ENCODE results near the gene YIF1B. TPM values are rescaled to one million over a fixed set of nuclear protein-coding genes. Genes with fewer than 3 reads are reported as not detected.

Gene YIF1B
- polyA plus RNA-seq, 1 donor (not counting 4 experiments of a cell fraction or from before 2014, with no cell fraction given) = 38.1 TPM

- Histone ChIP-seq H3K9me1 (ENCODE audit: control insufficient read depth, extremely low read depth, insufficient read depth, low read length) (no peaks in the 10 kb centered on the region), H3K27ac (ENCODE audit: control insufficient read depth, insufficient read depth, low read length) (peak within 1 kb of the TSS; percentile 98), H3K79me2 (ENCODE audit: control insufficient read depth, insufficient read depth, low read length) (peaks cover 22% of the 10 kb centered on the region), H3K4me2 (ENCODE audit: control insufficient read depth, extremely low read depth, insufficient read depth, low read depth, low read length) (peak within 1 kb of the TSS; percentile 100), H3K36me3 (ENCODE audit: control insufficient read depth in 2 of 2, extremely low read depth in 1 of 2, insufficient read depth in 2 of 2, low read length in 2 of 2) (peaks cover 6 to 26% of the 10 kb centered on the region in 2 experiments), H2AFZ (ENCODE audit: control insufficient read depth, low read length) (no peak within 1 kb of the TSS), H3K4me3 (ENCODE audit: control insufficient read depth in 2 of 3, extremely low read depth in 1 of 3, insufficient read depth in 2 of 3, low read depth in 1 of 3, low read length in 3 of 3) (peak within 1 kb of the TSS; percentile 64 to 92 (median 90)), H4K20me1 (ENCODE audit: control insufficient read depth, extremely low read depth, insufficient read depth, low read length) (no peaks in the 10 kb centered on the region), H3K9ac (ENCODE audit: control insufficient read depth, extremely low read depth, insufficient read depth, low read length) (peak within 1 kb of the TSS; percentile 98), H3K4me1 (ENCODE audit: control insufficient read depth, extremely low read depth, insufficient read depth, low read length) (peaks cover 40% of the 10 kb centered on the region), H3K9me3 (ENCODE audit: control insufficient read depth, low read depth, low read length) (no peaks in the 10 kb centered on the region), H3K27me3 (ENCODE audit: control insufficient read depth, extremely low read depth, insufficient read depth, low read length) (no peaks in the 10 kb centered on the region)
- TF ChIP-seq EZH2 (IDR thresholded peaks at IDR 0.05; ENCODE audit: low read length) = no peak
- FAIRE-seq (peak; percentile 89), DNase-seq (ENCODE audit: low read depth, low spot score) (peak; percentile 91)
- dilution Hi-C loops (cut with MboI; ENCODE audit: extremely low pct_ligation_motif_present, low sequenced_read_pairs) = no loop called here
Measured at GRCh38 chr19:38303517-38304351, 12.0 kb downstream of the YIF1B start, which contains the start of gene C19orf33. Gene C19orf33 (plus strand): TSS chr19:38304251. CDS start chr19:38304262, 11 bp downstream.

GRCh38 chr19:38298821-38299680 is 16.7 kb downstream of the YIF1B start:
- Histone ChIP-seq H3K27ac (ENCODE audit: control insufficient read depth, insufficient read depth, low read length) (no peak overlapping the region), H2AFZ (ENCODE audit: control insufficient read depth, low read length) (no peak overlapping the region), H3K36me3 (ENCODE audit: control insufficient read depth in 2 of 2, extremely low read depth in 1 of 2, insufficient read depth in 2 of 2, low read length in 2 of 2) (peaks cover 5 to 6% of the 10 kb centered on the region in 2 experiments), H3K9me1 (ENCODE audit: control insufficient read depth, extremely low read depth, insufficient read depth, low read length) (no peaks in the 10 kb centered on the region), H3K79me2 (ENCODE audit: control insufficient read depth, insufficient read depth, low read length) (peaks cover 6% of the 10 kb centered on the region), H3K9ac (ENCODE audit: control insufficient read depth, extremely low read depth, insufficient read depth, low read length) (no peak overlapping the region), H3K4me3 (ENCODE audit: control insufficient read depth in 2 of 3, extremely low read depth in 1 of 3, insufficient read depth in 2 of 3, low read depth in 1 of 3, low read length in 3 of 3) (no peak overlapping the region), H3K4me1 (ENCODE audit: control insufficient read depth, extremely low read depth, insufficient read depth, low read length) (peaks cover 53% of the 10 kb centered on the region), H3K27me3 (ENCODE audit: control insufficient read depth, extremely low read depth, insufficient read depth, low read length) (no peaks in the 10 kb centered on the region), H4K20me1 (ENCODE audit: control insufficient read depth, extremely low read depth, insufficient read depth, low read length) (no peaks in the 10 kb centered on the region), H3K9me3 (ENCODE audit: control insufficient read depth, low read depth, low read length) (no peaks in the 10 kb centered on the region), H3K4me2 (ENCODE audit: control insufficient read depth, extremely low read depth, insufficient read depth, low read depth, low read length) (no peak overlapping the region)
- dilution Hi-C loops (cut with MboI; ENCODE audit: extremely low pct_ligation_motif_present, low sequenced_read_pairs) = no loop called here
- FAIRE-seq (peak; percentile 44), DNase-seq (ENCODE audit: low read depth, low spot score) (no peak)
- no peak for TF ChIP-seq EZH2 (IDR thresholded peaks at IDR 0.05; ENCODE audit: low read length)
- no peak for TF ChIP-seq CTCF (optimal IDR thresholded peaks at IDR 0.05 in 1 of 3, IDR thresholded peaks at IDR 0.05 in 1 of 3, conservative IDR thresholded peaks at IDR 0.05 in 1 of 3; ENCODE audit: extremely low read depth in 1 of 3, insufficient read depth in 2 of 3, low read length in 3 of 3)
